SK-N-SH treated with all-trans-retinoic acid at 6 μM for 48 hours (cell line): Measurements from ENCODE around the gene CPVL.

Experiments
- ARNTL ChIP-seq: fragments of 450-650 bp; formaldehyde crosslinking; IDR thresholded peaks from 2 replicates; pipeline ENCODE4 v1.5.0; 2020; ENCODE audit warnings: low read depth, mild to moderate bottlenecking, moderate library complexity, borderline replicate concordance
- CREB5 ChIP-seq: fragments of 250-450 bp; sonication (Bioruptor Pico); IDR thresholded peaks from 2 replicates; pipeline ENCODE4 v1.5.1; 2020; ENCODE audit warnings: low read depth, mild to moderate bottlenecking, moderate library complexity
- ESRRG ChIP-seq: fragments of 250-450 bp; sonication (Bioruptor Pico); IDR thresholded peaks from 2 replicates; pipeline ENCODE4 v1.6.1; 2021; ENCODE audit warnings: mild to moderate bottlenecking
- GLIS3 ChIP-seq: fragments of 250-450 bp; sonication (Bioruptor Pico); IDR thresholded peaks from 2 replicates; pipeline ENCODE4 v1.5.0; 2020; ENCODE audit warnings: mild to moderate bottlenecking, moderate library complexity
- ISL1 ChIP-seq: fragments of 250-450 bp; sonication (Bioruptor Pico); IDR thresholded peaks from 2 replicates; pipeline ENCODE4 v2.1.2; 2022; ENCODE audit warnings: mild to moderate bottlenecking, moderate library complexity
- SNAI2 ChIP-seq: fragments of 250-450 bp; sonication (Bioruptor Pico); IDR thresholded peaks from 2 replicates; pipeline ENCODE4 v1.5.0; 2020; ENCODE audit warnings: mild to moderate bottlenecking, moderate library complexity
- TOX ChIP-seq: fragments of 250-450 bp; sonication (Bioruptor Pico); IDR thresholded peaks from 2 replicates; pipeline ENCODE4 v1.8.0; 2021; ENCODE audit warnings: mild to moderate bottlenecking, moderate library complexity, borderline replicate concordance
- ZFP3 ChIP-seq: fragments of 250-450 bp; sonication (Bioruptor Pico); IDR thresholded peaks from 2 replicates; pipeline ENCODE4 v1.5.0; 2020; ENCODE audit warnings: mild to moderate bottlenecking, moderate library complexity
- ZFP30 ChIP-seq: fragments of 450-650 bp; formaldehyde crosslinking; IDR thresholded peaks from 2 replicates; pipeline ENCODE4 v1.5.0; 2022; ENCODE audit warnings: mild to moderate bottlenecking, moderate library complexity
- ZNF565 ChIP-seq: fragments of 450-650 bp; formaldehyde crosslinking; conservative IDR thresholded peaks from 2 replicates; pipeline ENCODE4 v1.5.0; 2020; ENCODE audit warnings: low read depth, mild to moderate bottlenecking, moderate library complexity

- TF ChIP-seq GLIS3, result no peak
- TF ChIP-seq ZFP3 (CRISPR knock-in tag), result no peak
- TF ChIP-seq CREB5, result no peak
- TF ChIP-seq SNAI2 (CRISPR knock-in tag), result no peak
- TF ChIP-seq ESRRG (CRISPR knock-in tag), result no peak
- no peak for TF ChIP-seq TOX (CRISPR knock-in tag)
- no peak for TF ChIP-seq ARNTL (CRISPR knock-in tag)
- TF ChIP-seq ZFP30 (CRISPR knock-in tag), result no peak
- TF ChIP-seq ISL1, result no peak
- TF ChIP-seq ZNF565 (CRISPR knock-in tag), result no peak
Observed at GRCh38 chr7:29126804-29127203, 19.5 kb downstream of the CPVL start.
